Ascending aorta (tissue), 2 donors: Measurements from ENCODE around the gene CETN1. TPM values are rescaled to one million over a fixed set of nuclear protein-coding genes. Genes with fewer than 3 reads are reported as not detected.

ENCODE experiments used
- DNase-seq, 2 donors: peaks; one replicate each; pipeline ENCODE4 v3.0.0-alpha.2; 2019; ENCODE audit warnings: low spot score in 2 of 2
- H3K27ac ChIP-seq, 2 donors: fragments of 200-600 bp; sonication (generic); one replicate each; pipeline ENCODE4 v1.5.1; 2016 to 2017; ENCODE audit warnings: mild to moderate bottlenecking in 1 of 2
- H3K27me3 ChIP-seq: fragments of 200-600 bp; sonication (generic); one replicate; pipeline ENCODE4 v1.5.1; 2017
- H3K36me3 ChIP-seq, 2 donors: fragments of 200-600 bp; sonication (generic); one replicate each; pipeline ENCODE4 v1.5.1; 2016
- H3K4me1 ChIP-seq, 2 donors: fragments of 200-600 bp; sonication (generic); one replicate each; pipeline ENCODE4 v1.5.1; 2016 to 2017; ENCODE audit warnings: mild to moderate bottlenecking in 1 of 2
- H3K4me3 ChIP-seq, 2 donors: fragments of 200-600 bp; sonication (generic); one replicate each; pipeline ENCODE4 v1.5.1; 2016 to 2017; ENCODE audit warnings: mild to moderate bottlenecking in 1 of 2
- H3K9me3 ChIP-seq, 2 donors: fragments of 200-600 bp; sonication (generic); one replicate each; pipeline ENCODE4 v1.5.1; 2016
- intact Hi-C: fragments of 100-400 bp; cut with DNase I; formaldehyde crosslinking; loops from one replicate; pipeline ENCODE4 v1.15.1; 2023
- total RNA-seq: library from RNA; depleted of rRNA; stranded (reverse); fragments of >200 nt; gene quantifications from one replicate; pipeline ENCODE4 v1.1.0, GENCODE V29; 2016
- TF ChIP-seq, protein P1 (sequence below), 3 experiments: fragments of 200-600 bp in 2 of 3; fragments of 450-650 bp in 1 of 3; sonication (generic) in 2 of 3; IDR thresholded peaks; one replicate each; pipeline ENCODE4 v1.5.1; 2016 to 2019; ENCODE audit warnings: antibody characterized with exemption in 3 of 3, mild to moderate bottlenecking in 1 of 3, moderate library complexity in 1 of 3

CETN1 gene
- total RNA-seq, 1 donor from 2014 or later: not detected

DNA sequence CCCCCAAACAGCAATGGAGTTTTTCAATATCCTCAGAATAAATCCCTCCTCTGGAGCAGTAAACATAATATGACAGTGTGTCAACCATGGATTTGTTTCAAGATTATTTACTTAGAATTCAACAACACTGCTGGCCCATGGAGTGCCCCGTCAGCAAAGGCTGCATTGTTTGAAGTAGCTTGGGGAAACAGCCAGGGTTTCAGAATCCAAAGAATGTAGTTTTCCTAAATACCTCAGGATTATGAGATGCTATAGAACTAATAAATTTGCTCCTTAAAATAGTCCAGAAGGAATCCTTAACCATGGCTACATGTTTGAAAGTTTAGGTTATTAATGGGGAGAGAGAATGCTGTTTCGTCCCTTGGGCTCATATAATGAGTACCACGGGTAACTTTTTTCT is 13.1 kb upstream of the CETN1 start:
- intact Hi-C loops: no loop called here
- no peak for DNase-seq
- H3K27ac ChIP-seq: no peak overlapping the region

DNA sequence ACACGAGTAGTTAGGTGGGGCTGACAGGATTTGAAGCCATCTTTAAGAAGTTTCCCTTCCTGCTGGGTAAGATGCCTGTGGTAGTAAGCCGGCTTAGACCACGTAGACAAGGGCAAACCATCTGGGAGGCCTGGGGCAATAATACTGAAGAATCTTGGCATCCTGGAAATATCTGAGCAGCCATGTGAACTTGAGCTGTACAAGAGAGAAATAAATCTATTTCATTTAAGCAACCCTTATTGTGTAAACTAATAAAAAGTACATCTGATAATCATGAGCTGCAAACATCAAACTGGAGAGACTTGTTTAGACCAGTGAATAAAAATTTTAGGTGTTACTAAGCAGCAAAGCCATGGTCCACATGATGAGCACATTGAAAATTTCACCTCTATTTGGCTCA is 11.4 kb upstream of the CETN1 start:
- intact Hi-C loops: no loop called here
- Histone ChIP-seq H3K4me1 (no peaks in the 10 kb centered on the region), H3K9me3 (no peaks in the 10 kb centered on the region), H3K4me3 (no peak overlapping the region), H3K27me3 (no peaks in the 10 kb centered on the region), H3K36me3 (no peaks in the 10 kb centered on the region), H3K27ac (no peak overlapping the region)
- no peak for DNase-seq
- TF ChIP-seq, protein P1, sequence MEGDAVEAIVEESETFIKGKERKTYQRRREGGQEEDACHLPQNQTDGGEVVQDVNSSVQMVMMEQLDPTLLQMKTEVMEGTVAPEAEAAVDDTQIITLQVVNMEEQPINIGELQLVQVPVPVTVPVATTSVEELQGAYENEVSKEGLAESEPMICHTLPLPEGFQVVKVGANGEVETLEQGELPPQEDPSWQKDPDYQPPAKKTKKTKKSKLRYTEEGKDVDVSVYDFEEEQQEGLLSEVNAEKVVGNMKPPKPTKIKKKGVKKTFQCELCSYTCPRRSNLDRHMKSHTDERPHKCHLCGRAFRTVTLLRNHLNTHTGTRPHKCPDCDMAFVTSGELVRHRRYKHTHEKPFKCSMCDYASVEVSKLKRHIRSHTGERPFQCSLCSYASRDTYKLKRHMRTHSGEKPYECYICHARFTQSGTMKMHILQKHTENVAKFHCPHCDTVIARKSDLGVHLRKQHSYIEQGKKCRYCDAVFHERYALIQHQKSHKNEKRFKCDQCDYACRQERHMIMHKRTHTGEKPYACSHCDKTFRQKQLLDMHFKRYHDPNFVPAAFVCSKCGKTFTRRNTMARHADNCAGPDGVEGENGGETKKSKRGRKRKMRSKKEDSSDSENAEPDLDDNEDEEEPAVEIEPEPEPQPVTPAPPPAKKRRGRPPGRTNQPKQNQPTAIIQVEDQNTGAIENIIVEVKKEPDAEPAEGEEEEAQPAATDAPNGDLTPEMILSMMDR (IDR thresholded peaks at IDR 0.05): no peak

More for the DNA sequence above, 13.1 kb upstream of the CETN1 start:
- no peaks in the 10 kb centered on the region for H3K36me3 ChIP-seq
- no peaks in the 10 kb centered on the region for H3K9me3 ChIP-seq
- H3K27me3 ChIP-seq: no peaks in the 10 kb centered on the region
- H3K4me3 ChIP-seq: no peak overlapping the region
- TF ChIP-seq, protein P1 (IDR thresholded peaks at IDR 0.05): no peak
- no peaks in the 10 kb centered on the region for H3K4me1 ChIP-seq

DNA sequence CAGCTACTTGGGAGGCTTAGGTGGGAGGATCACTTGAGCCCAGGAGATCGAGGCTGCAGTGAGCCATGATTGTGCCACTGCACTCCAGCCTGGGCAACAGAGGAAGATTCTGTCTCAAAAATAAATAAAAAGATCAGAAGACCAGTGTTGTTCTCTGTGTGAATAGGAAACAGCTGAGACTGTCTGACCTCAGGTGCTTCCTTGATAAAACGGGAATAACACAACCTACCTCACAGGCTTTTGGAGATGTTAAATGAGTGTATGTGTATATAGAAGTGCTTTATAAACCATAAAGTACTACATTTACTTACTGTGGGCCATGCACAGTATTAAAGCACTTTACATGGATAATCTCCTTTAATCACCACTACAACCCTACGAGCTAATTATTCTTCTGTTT is 9.9 kb upstream of the CETN1 start:
- DNase-seq: no peak
- H3K4me1 ChIP-seq: peaks cover 0 to 5% of the 10 kb centered on the region in 2 donors
- H3K9me3 ChIP-seq: no peaks in the 10 kb centered on the region
- no peak overlapping the region for H3K27ac ChIP-seq
- TF ChIP-seq, protein P1 (IDR thresholded peaks at IDR 0.05): no peak
- no peaks in the 10 kb centered on the region for H3K36me3 ChIP-seq
- H3K4me3 ChIP-seq: no peak overlapping the region
- intact Hi-C loops: no loop called here
- no peaks in the 10 kb centered on the region for H3K27me3 ChIP-seq

DNA sequence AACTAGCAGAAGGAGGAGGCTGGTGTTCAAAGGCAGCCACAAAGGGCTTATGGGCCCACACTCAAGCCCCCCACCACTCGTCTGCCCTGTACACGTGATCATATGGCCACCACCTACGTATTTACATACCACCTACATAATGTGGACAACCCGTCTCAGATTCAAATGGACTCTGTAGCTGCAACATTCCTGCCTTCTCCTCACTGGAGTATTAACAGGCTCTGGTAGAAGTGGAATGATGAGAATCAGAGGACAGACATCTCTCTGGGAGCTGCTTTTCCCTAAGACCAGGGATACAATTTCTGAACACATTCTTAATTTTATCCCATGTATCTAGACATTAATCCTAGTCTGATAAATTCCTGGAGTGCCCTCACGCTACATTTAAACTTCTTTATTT is 9.5 kb upstream of the CETN1 start:
- no peak overlapping the region for H3K4me3 ChIP-seq

DNA sequence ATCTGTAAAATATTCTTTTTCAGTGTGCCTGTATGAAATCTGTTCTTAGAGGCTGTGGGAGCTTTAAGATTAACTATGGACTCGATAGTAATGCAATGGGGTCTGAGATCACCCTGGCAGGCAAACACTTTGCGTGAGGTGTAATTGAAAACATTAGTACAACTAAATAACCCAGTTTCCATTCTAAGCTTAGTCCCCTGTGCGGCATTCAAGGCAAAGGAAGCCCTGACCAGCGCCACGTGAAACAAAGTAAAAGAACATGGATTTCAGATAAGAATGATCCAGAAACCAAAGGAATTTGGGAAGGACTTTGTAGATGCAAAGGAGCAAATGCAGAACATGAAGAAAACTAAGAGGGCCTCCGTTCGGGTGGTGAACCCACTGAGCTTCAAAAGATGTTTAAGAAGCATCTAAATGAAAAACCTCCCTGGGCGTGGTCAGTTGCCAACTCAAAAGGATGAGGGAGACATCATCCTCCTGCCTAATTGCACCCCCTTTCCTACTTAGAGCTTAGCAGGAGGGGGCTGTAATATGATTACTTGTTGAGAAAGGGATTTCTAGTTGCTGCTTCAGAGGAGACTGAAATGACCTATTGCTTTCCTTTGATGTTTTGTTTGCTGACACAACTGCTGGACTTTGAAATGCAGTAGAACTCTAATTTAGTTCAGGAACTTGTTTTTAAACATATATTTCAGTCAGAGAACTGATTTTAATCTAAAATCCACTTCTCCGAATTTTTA is 7.9 kb upstream of the CETN1 start:
- no peak overlapping the region for H3K4me3 ChIP-seq
- TF ChIP-seq, protein P1 (IDR thresholded peaks at IDR 0.05): no peak
- no peaks in the 10 kb centered on the region for H3K27me3 ChIP-seq
- H3K9me3 ChIP-seq: no peaks in the 10 kb centered on the region
- no peak overlapping the region for H3K27ac ChIP-seq
- DNase-seq: no peak
- peaks cover 0 to 9% of the 10 kb centered on the region in 2 donors for H3K4me1 ChIP-seq
- no peaks in the 10 kb centered on the region for H3K36me3 ChIP-seq
- intact Hi-C loops: no loop called here

More for the DNA sequence above, 9.5 kb upstream of the CETN1 start:
- no peaks in the 10 kb centered on the region for H3K36me3 ChIP-seq
- H3K4me1 ChIP-seq: peaks cover 0 to 7% of the 10 kb centered on the region in 2 donors
- H3K27ac ChIP-seq: no peak overlapping the region
- H3K9me3 ChIP-seq: no peaks in the 10 kb centered on the region
- TF ChIP-seq, protein P1 (IDR thresholded peaks at IDR 0.05): no peak
- no peak for DNase-seq
- intact Hi-C loops: no loop called here
- H3K27me3 ChIP-seq: no peaks in the 10 kb centered on the region
